LNCaP clone FGC (cell line): ENCODE data around the gene HS3ST3A1.

ENCODE experiments used
- DNase-seq: peaks from one replicate; pipeline ENCODE4 v3.0.0-alpha.2; 2011; ENCODE audit warnings: low read depth
- H3K4me3 ChIP-seq: 2 replicates; pipeline ENCODE4 v1.5.1; 2011; ENCODE audit warnings: mild to moderate bottlenecking, low read depth, low read length, control low read depth
- TF ChIP-seq, protein P1 (sequence below): IDR thresholded peaks from 2 replicates; pipeline ENCODE4 v1.5.1; 2012; ENCODE audit warnings: mild to moderate bottlenecking; ENCODE audit not compliant: control insufficient read depth, insufficient read depth; ENCODE audit errors: extremely low read depth

Gene HS3ST3A1

DNA sequence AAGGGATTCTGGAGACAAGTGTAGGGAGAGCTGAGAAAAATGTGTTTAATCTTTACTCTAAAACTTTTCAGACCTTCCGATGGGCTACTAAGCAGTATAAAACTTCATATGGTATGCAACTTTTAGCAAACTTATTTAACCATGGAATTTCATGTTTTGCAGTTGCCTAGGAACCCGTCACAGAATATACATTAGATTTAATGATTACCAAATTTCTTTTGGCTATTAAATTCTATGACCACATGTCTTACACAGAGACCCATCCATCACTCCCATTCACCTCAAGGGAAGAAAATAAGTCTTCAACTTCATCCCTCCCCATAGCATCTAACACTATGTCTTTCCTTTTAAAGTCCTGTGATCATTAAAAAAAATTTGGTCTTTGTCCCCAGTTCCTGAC, 54.9 kb downstream of the HS3ST3A1 start:
- TF ChIP-seq, protein P1, sequence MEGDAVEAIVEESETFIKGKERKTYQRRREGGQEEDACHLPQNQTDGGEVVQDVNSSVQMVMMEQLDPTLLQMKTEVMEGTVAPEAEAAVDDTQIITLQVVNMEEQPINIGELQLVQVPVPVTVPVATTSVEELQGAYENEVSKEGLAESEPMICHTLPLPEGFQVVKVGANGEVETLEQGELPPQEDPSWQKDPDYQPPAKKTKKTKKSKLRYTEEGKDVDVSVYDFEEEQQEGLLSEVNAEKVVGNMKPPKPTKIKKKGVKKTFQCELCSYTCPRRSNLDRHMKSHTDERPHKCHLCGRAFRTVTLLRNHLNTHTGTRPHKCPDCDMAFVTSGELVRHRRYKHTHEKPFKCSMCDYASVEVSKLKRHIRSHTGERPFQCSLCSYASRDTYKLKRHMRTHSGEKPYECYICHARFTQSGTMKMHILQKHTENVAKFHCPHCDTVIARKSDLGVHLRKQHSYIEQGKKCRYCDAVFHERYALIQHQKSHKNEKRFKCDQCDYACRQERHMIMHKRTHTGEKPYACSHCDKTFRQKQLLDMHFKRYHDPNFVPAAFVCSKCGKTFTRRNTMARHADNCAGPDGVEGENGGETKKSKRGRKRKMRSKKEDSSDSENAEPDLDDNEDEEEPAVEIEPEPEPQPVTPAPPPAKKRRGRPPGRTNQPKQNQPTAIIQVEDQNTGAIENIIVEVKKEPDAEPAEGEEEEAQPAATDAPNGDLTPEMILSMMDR: no peak
- H3K4me3 ChIP-seq: no peak overlapping the region
- DNase-seq: no peak

DNA sequence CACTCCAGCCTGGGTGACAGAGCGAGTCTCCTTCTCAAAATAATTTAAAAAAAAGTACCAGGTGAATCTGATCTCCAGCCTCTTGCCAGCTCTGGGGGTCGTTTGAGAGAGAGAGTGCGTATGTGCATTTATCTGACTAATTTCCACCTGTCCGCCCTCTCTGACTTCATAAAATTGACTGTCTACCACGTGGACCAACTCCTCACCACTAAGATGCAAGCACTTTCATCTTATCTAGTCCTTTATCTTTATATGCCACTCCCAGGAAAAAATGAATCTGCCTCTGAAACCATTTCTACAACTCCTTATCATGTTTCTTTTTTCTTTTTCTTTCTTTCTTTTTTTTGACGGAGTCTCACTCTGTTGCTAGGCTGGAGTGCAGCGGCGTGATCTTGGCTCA, 55.8 kb downstream of the HS3ST3A1 start:
- no peak for DNase-seq
- TF ChIP-seq, protein P1: no peak
- no peak overlapping the region for H3K4me3 ChIP-seq

DNA sequence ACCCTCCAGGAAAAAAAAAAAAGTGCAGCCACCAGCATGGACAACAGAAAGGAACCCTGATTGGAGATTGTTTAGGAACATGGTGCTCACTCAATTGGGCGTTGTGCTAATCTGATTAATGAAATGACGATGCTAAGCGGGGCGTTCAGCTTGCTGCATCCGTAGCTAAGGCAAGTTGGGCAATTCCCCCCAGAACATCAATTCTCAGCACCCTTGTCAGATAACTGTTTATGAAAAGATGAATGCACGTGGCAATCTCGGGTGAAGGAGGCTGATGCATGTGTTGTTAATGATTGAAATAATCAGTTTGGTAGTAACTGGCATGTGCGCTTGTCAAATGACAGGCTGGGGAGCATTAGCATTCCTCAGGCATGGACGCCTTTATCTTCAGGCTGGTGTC, 57.0 kb downstream of the HS3ST3A1 start:
- TF ChIP-seq, protein P1: no peak
- H3K4me3 ChIP-seq: no peak overlapping the region
- no peak for DNase-seq

DNA sequence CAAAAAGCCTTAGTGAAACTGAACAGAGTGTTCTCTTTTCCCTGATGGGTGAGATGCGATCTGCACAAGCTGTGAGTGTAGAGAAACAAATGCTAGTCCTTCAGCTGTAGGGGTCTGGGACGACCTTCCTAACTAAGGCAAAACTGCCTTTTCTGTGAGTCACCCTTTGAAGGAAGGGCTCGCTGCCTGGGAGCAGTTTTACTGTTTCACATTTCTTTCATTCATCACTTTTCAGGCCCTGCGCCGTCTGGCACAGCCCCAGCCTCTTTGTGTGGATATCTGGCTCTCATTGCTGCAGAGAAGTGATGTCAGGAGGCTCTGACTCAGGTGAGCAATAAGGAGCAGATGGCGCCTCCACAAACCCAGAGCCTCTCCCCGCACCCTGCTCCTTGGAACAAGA, 57.4 kb downstream of the HS3ST3A1 start:
- no peak overlapping the region for H3K4me3 ChIP-seq
- TF ChIP-seq, protein P1: no peak
- no peak for DNase-seq

DNA sequence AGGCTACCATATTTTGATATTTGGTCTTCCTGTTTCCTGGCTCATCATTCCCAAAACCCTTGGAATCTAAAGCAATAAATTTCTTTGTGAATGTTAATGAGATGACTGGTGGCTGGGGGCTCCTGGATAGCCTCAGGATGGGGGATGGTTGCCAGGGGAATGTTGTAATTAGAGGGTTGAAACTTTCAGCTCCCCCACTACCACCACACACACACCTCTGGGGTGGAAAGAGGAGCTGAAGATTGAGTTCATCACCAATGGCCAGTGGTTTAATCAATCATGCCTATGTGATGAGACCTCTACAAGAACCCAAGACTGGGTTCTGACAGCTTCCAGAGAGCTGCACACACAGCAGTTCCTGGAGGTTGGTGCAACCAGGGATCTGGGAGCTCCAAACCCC, 59.1 kb downstream of the HS3ST3A1 start:
- TF ChIP-seq, protein P1: no peak
- DNase-seq: no peak
- H3K4me3 ChIP-seq: no peak overlapping the region

DNA sequence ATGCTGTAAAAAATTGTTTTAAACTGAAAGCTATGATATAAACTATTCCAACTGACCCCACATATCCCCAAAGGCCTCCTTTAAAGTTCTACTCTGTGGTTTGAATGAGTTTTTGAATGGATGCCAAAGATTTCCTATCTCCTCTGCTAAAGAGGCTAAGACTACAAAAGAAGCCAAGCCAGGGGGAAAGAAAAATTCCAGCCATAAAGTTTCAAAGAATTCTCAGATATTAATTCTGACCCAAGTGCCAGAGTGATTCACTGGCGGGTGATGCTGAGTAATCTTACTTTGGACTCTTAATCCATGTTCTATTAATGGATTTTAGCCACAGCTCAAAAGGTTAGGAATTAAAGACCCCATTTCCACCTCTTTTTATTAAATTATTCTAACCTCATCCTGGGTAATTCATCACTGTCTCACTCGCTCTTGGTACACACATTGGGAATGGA, 60.7 kb downstream of the HS3ST3A1 start:
- TF ChIP-seq, protein P1: no peak
- DNase-seq: no peak
- H3K4me3 ChIP-seq: no peak overlapping the region

DNA sequence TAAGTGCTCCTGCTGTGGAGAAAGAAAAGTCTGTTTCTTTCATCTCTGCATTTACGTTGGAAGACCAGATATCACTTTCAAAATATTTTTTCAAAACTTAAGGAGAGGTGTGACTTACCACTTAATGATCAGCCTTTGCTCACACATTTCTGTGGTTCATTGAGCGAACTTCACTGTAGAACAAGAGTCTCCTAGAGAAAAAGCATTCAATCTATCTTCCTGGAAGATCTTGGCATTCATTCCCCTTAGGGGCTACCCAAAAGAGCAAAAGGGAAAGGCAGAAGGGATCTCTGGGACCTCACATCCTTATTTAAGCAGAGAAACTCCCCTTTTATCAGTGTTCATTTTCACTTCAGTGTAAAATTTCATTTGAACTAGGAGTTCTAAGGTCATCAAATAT, 61.2 kb downstream of the HS3ST3A1 start:
- DNase-seq: no peak
- TF ChIP-seq, protein P1: no peak
- H3K4me3 ChIP-seq: no peak overlapping the region
